Ectodermal cell (in vitro differentiated cells): ENCODE data around the gene RBCK1.
A peak's percentile ranks its signal among the peaks of the same experiment; 100 is the strongest.
"Not testable (repeated sequence)": the region's sequence is repeated elsewhere in the genome, so short reads cannot be mapped to it uniquely, and the experiment has no call there.

Experiments
- H3K27ac ChIP-seq: 2 replicates; pipeline ENCODE4 v1.7.0; 2013; ENCODE audit warnings: mild to moderate bottlenecking, low read depth, low read length; ENCODE audit not compliant: insufficient read depth, poor library complexity, severe bottlenecking
- H3K27me3 ChIP-seq: 2 replicates; pipeline ENCODE4 v1.7.0; 2013; ENCODE audit warnings: mild to moderate bottlenecking, low read length; ENCODE audit not compliant: insufficient read depth, control insufficient read depth, poor library complexity, severe bottlenecking
- H3K36me3 ChIP-seq: one replicate; pipeline ENCODE4 v1.7.0; 2013; ENCODE audit warnings: low read length; ENCODE audit not compliant: control insufficient read depth, insufficient read depth
- H3K4me1 ChIP-seq: one replicate; pipeline ENCODE4 v1.7.0; 2013; ENCODE audit warnings: low read length; ENCODE audit not compliant: control insufficient read depth, insufficient read depth
- H3K4me3 ChIP-seq: 2 replicates; pipeline ENCODE4 v1.7.0; 2013; ENCODE audit warnings: low read depth, low read length, control low read depth; ENCODE audit not compliant: insufficient read depth
- H3K9me3 ChIP-seq: 2 replicates; pipeline ENCODE4 v1.7.0; 2013; ENCODE audit warnings: mild to moderate bottlenecking, low read length, moderate library complexity; ENCODE audit not compliant: control insufficient read depth
- WGBS, 2 experiments: methylation state at CpG; one replicate each; pipeline ENCODE4 v1.1.7; 2013; ENCODE audit warnings: missing lambda C conversion rate in 2 of 2; 5-methylcytosine and 5-hydroxymethylcytosine counted together

Gene RBCK1

DNA sequence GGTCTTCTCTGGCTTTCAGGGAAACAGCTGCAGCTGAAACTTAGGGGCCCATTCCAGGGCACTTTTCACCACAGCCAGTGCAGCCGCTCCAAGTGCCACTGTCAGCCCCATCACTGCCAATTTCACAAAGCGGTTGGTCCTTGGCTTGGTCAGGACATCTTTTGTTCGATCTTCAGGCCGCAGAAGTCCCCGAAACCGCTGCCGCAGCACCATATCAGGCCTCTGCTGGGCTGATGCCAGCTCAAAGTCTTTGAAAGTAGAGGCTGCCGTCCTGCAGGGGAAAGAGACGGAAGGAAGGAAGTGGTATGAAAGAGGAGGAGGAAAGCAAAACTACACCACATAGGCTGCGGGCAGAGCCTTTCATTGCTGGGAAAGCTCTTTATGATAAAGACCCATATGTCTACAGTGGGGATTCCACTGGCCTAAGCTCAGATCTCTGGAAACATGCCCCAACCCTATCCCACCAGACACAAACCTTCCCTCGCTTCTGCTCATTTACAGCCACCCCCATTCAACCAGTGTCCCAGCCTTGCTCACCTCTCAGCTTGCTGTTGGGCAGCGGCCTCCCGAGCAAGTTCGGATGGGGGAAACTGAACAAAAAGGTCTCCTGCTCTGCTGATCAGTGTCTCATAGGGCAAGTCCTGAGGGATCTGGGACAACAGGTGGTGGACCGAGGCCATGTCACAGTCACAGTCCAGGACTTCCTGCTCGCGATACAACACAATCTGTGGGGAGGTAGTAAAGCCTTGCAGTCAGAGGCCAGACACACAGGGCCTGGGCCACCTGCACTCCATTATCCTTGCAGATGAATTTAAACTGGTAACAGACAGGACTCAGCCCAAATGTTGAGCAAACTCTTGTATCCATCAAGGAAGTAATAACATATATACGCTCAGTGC is 30.7 kb downstream of the RBCK1 start:
- Histone ChIP-seq H3K36me3 (peaks cover 48% of the 10 kb centered on the region), H3K27ac (no peak overlapping the region), H3K4me1 (no peaks in the 10 kb centered on the region), H3K27me3 (no peaks in the 10 kb centered on the region), H3K4me3 (no peak overlapping the region), H3K9me3 (no peaks in the 10 kb centered on the region)
- WGBS, 2 experiments: 95 to 97% methylated on average over 18 of the region's 18 CpGs

- Histone ChIP-seq H3K36me3 (peaks cover 52% of the 10 kb centered on the region), H3K9me3 (no peaks in the 10 kb centered on the region), H3K27ac (no peak overlapping the region), H3K4me1 (no peaks in the 10 kb centered on the region), H3K27me3 (no peaks in the 10 kb centered on the region), H3K4me3 (no peak overlapping the region)
- 93 to 96% methylated on average over 6 to 7 of the region's 7 CpGs for WGBS, 2 experiments
Measured at GRCh38 chr20:440148-440547, 32.0 kb downstream of the RBCK1 start.

DNA sequence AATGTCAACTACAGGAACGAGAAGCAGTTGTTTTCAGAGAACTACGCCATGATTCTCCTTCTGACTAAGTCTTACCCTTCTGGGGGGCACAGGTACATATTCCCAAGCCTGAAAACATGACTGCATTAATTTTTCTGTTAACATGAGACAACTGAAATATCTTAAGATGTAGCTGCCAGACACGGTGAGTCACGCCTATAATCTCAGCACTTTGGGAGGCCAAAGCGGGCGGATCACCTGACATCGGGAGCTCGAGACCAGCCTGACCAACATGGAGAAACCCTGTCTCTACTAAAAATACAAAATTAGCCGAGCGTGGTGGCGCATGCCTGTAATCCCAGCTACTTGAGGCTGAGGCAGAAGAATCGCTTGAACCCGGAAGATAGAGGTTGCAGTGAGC is 32.5 kb downstream of the RBCK1 start:
- Histone ChIP-seq H3K36me3 (peaks cover 47% of the 10 kb centered on the region), H3K27me3 (no peaks in the 10 kb centered on the region), H3K4me3 (no peak overlapping the region), H3K27ac (no peak overlapping the region), H3K4me1 (no peaks in the 10 kb centered on the region), H3K9me3 (no peaks in the 10 kb centered on the region)
- WGBS, 2 experiments: 91 to 93% methylated on average over 13 of the region's 13 CpGs

DNA sequence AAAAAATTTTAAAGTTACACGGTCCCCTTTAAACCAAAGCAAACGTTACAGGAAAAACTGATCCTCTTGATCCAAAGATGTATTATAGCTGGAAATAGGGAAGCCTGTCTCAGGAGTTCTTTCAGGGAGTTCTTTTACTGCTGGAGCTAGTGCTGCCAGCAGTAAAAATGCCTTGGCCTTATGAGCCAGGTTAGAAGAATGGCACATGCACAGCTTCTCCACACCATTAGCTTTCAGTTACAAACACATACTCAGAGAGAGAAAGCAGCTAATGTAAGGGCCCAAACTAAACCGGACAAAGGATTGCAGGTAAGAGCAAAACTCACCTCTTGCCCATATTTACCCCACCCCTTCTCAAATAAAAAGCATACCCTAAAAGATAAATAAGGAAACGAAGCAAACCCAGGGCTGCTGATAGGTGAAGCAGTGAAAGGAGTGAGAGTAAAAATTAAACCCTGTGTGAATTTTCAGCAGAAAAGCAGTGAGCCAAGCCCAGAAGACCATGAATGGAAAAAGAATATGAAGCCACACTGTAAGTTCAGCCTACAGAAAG is 35.2 kb downstream of the RBCK1 start:
- Histone ChIP-seq H3K27ac (no peak overlapping the region), H3K9me3 (no peaks in the 10 kb centered on the region), H3K36me3 (peaks cover 33% of the 10 kb centered on the region), H3K27me3 (no peaks in the 10 kb centered on the region), H3K4me3 (no peak overlapping the region), H3K4me1 (no peaks in the 10 kb centered on the region)
- 95 to 96% methylated on average over 4 of the region's 4 CpGs for WGBS, 2 experiments

GRCh38 chr20:444117-444516 is 36.0 kb downstream of the RBCK1 start:
- 89 to 96% methylated on average over 3 of the region's 3 CpGs for WGBS, 2 experiments
- Histone ChIP-seq H3K27ac (no peak overlapping the region), H3K36me3 (peaks cover 29% of the 10 kb centered on the region)

GRCh38 chr20:444862-445426 is 36.8 kb downstream of the RBCK1 start:
- Histone ChIP-seq H3K36me3 (peaks cover 23% of the 10 kb centered on the region), H3K4me1 (no peaks in the 10 kb centered on the region), H3K4me3 (no peak overlapping the region), H3K27ac (peak overlapping the region; percentile 11), H3K27me3 (no peaks in the 10 kb centered on the region), H3K9me3 (no peaks in the 10 kb centered on the region)
- WGBS, 2 experiments: 91 to 93% methylated on average over 12 of the region's 12 CpGs

More at GRCh38 chr20:444117-444516, 36.0 kb downstream of the RBCK1 start:
- H3K4me1 ChIP-seq: no peaks in the 10 kb centered on the region
- H3K27me3 ChIP-seq: no peaks in the 10 kb centered on the region
- H3K9me3 ChIP-seq: no peaks in the 10 kb centered on the region
- H3K4me3 ChIP-seq: no peak overlapping the region

GRCh38 chr20:445514-446336 is 37.6 kb downstream of the RBCK1 start:
- peaks cover 23% of the 10 kb centered on the region for H3K36me3 ChIP-seq
- no peaks in the 10 kb centered on the region for H3K27me3 ChIP-seq
- H3K4me1 ChIP-seq: no peaks in the 10 kb centered on the region
- H3K4me3 ChIP-seq: no peak overlapping the region
- H3K27ac ChIP-seq: no peak overlapping the region
- 94 to 97% methylated on average over 5 of the region's 5 CpGs for WGBS, 2 experiments
- no peaks in the 10 kb centered on the region for H3K9me3 ChIP-seq

DNA sequence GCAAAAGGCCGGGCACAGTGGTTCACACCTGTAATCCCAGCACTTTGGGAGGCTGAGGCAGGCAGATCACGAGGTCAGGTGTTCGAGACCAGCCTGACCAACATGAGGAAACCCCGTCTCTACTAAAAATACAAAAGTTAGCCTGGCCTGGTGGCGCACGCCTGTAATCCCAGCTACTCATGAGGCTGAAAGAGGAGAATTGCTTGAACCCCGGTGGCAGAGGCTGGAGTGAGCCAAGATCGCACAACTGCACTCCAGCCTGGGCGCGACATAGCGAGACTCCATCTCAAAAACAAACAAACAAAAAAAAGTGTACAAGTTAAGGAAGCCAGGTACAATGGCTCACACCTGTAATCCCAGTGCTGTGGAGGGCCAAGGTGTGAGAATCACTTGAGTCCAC is 43.9 kb downstream of the RBCK1 start:
- H3K9me3 ChIP-seq, H3K4me1 ChIP-seq, H3K36me3 ChIP-seq, H3K4me3 ChIP-seq, H3K27me3 ChIP-seq, H3K27ac ChIP-seq: not testable (repeated sequence)
- 91 to 93% methylated on average over 11 of the region's 11 CpGs for WGBS, 2 experiments

DNA sequence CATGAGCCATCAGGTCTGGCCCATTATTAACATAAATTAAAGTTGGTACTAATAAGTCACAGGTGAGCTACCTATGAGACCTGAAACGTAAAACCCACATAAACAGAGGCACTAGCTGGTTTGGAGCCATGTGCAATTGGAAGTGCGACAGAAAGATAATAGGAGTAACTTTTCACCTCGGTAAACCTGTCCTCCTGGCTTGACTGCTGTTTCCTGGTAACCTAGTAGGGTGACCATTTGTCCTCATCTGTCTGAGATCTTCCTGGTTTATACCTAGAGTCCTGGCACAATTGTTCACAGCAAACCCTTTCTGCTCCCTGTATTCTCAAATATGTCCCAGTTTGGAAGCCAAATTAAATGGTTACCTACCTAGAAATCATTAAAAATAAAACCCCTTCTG is 46.9 kb downstream of the RBCK1 start:
- Histone ChIP-seq H3K4me3 (no peak overlapping the region), H3K9me3 (no peaks in the 10 kb centered on the region), H3K4me1 (no peaks in the 10 kb centered on the region), H3K36me3 (no peaks in the 10 kb centered on the region), H3K27me3 (no peaks in the 10 kb centered on the region), H3K27ac (no peak overlapping the region)
- 94 to 97% methylated on average over 3 of the region's 3 CpGs for WGBS, 2 experiments

GRCh38 chr20:458776-459175 is 50.7 kb downstream of the RBCK1 start:
- H3K27me3 ChIP-seq: peaks cover 4% of the 10 kb centered on the region
- no peaks in the 10 kb centered on the region for H3K36me3 ChIP-seq
- H3K27ac ChIP-seq: no peak overlapping the region
- no peak overlapping the region for H3K4me3 ChIP-seq
- H3K9me3 ChIP-seq: no peaks in the 10 kb centered on the region
- H3K4me1 ChIP-seq: no peaks in the 10 kb centered on the region
- 81 to 87% methylated on average over 5 to 6 of the region's 6 CpGs for WGBS, 2 experiments
